HepG2 (cell line): ENCODE data around the gene IMMT. TPM values are rescaled to one million over a fixed set of nuclear protein-coding genes. Genes with fewer than 3 reads are reported as not detected.
A peak's percentile ranks its signal among the peaks of the same experiment; 100 is the strongest.

ENCODE experiments used
- ARNT2 ChIP-seq: sonication (generic); formaldehyde crosslinking; IDR thresholded peaks from 2 replicates; pipeline ENCODE4 v1.8.0; 2022; ENCODE audit warnings: mild to moderate bottlenecking, low read depth, missing genetic modification reagents, moderate library complexity
- DBP ChIP-seq: sonication (generic); formaldehyde crosslinking; IDR thresholded peaks from 2 replicates; pipeline ENCODE4 v1.4.0; 2020; ENCODE audit warnings: missing genetic modification reagents; ENCODE audit errors: not compliant biosample characterization
- EED ChIP-seq: sonication (generic); formaldehyde crosslinking; IDR thresholded peaks from 2 replicates; pipeline ENCODE4 v1.5.0; 2020; ENCODE audit warnings: mild to moderate bottlenecking, missing genetic modification reagents
- KDM4B ChIP-seq: sonication (generic); formaldehyde crosslinking; IDR thresholded peaks from 2 replicates; pipeline ENCODE4 v1.4.0; 2020; ENCODE audit warnings: missing genetic modification reagents
- NCOA2 ChIP-seq: sonication (generic); formaldehyde crosslinking; IDR thresholded peaks from 2 replicates; pipeline ENCODE4 v1.8.0; 2022; ENCODE audit warnings: inconsistent platforms
- NFYC ChIP-seq: IDR thresholded peaks from 2 replicates; pipeline ENCODE4 v1.6.1; 2016; ENCODE audit warnings: missing genetic modification reagents, missing compliant biosample characterization
- PHF5A ChIP-seq: IDR thresholded peaks from one replicate; pipeline ENCODE4 v1.6.1; 2018; ENCODE audit warnings: low read depth, missing genetic modification reagents; ENCODE audit not compliant: unreplicated experiment
- RBM39 ChIP-seq: fragments of 200-400 bp; formaldehyde crosslinking; IDR thresholded peaks from one replicate; pipeline ENCODE4 v1.6.1; 2018; ENCODE audit warnings: antibody characterized with exemption, mild to moderate bottlenecking, low read depth, low read length; ENCODE audit not compliant: poor library complexity, severe bottlenecking
- RXRA ChIP-seq: sonication (generic); formaldehyde crosslinking; IDR thresholded peaks from 2 replicates; pipeline ENCODE4 v1.5.1; 2020; ENCODE audit warnings: missing genetic modification reagents
- SIN3B ChIP-seq: fragments of 150-350 bp; IDR thresholded peaks from 2 replicates; pipeline ENCODE4 v1.6.1; 2014; ENCODE audit warnings: low read length
- SPEN ChIP-seq: sonication (generic); formaldehyde crosslinking; IDR thresholded peaks from 2 replicates; pipeline ENCODE4 v1.5.1; 2020; ENCODE audit warnings: low read depth, mild to moderate bottlenecking, missing genetic modification reagents
- THYN1 ChIP-seq: sonication (generic); formaldehyde crosslinking; IDR thresholded peaks from 2 replicates; pipeline ENCODE4 v1.8.1; 2023; ENCODE audit warnings: low read depth, mild to moderate bottlenecking, moderate library complexity, missing genetic modification reagents, borderline replicate concordance
- U2AF1 ChIP-seq: fragments of 200-400 bp; formaldehyde crosslinking; optimal IDR thresholded peaks from 2 replicates; pipeline ENCODE3; 2017; ENCODE audit warnings: mild to moderate bottlenecking, low read depth, low read length
- ZNF383 ChIP-seq: sonication (generic); formaldehyde crosslinking; IDR thresholded peaks from 2 replicates; pipeline ENCODE4 v1.4.0; 2020; ENCODE audit warnings: missing genetic modification reagents, mild to moderate bottlenecking, borderline replicate concordance
- ZNF660 ChIP-seq: sonication (generic); formaldehyde crosslinking; IDR thresholded peaks from 2 replicates; pipeline ENCODE4 v1.5.1; 2020; ENCODE audit warnings: mild to moderate bottlenecking, low read depth, missing genetic modification reagents, borderline replicate concordance
- ZNF710 ChIP-seq: sonication (generic); formaldehyde crosslinking; IDR thresholded peaks from 2 replicates; pipeline ENCODE4 v1.5.0; 2020; ENCODE audit warnings: mild to moderate bottlenecking, missing genetic modification reagents, borderline replicate concordance
- ZNF878 ChIP-seq: sonication (generic); formaldehyde crosslinking; IDR thresholded peaks from 2 replicates; pipeline ENCODE4 v1.8.1; 2023; ENCODE audit warnings: mild to moderate bottlenecking, missing genetic modification reagents, moderate library complexity
- polyA plus RNA-seq, 8 experiments: library from polyadenylated mRNA; depleted of rRNA in 3 of 8; stranded (reverse) in 7 of 8; unstranded in 1 of 8; fragments of >200 nt; fragmentation: Illumina TruSeq in 4 of 8; extraction: Trizol in 4 of 8; gene quantifications; 2 replicates each; pipeline versions ENCODE4 v1.2.1 to v1.2.3, GENCODE V29; 2011 to 2016; ENCODE audit warnings: low read depth in 4 of 8, missing spikeins in 1 of 8, mixed read lengths in 1 of 8; ENCODE audit not compliant: insufficient read depth in 1 of 8
- total RNA-seq, 5 experiments: library from RNA; depleted of rRNA; stranded (reverse); fragments of >200 nt; fragmentation: Illumina TruSeq; extraction: Trizol; gene quantifications; 2 replicates each; pipeline ENCODE4 v1.2.3, GENCODE V29; 2016; ENCODE audit warnings: low read depth in 1 of 5
- TF ChIP-seq, protein P1 (sequence below): sonication (generic); formaldehyde crosslinking; IDR thresholded peaks from 2 replicates; pipeline ENCODE4 v1.4.0; 2020; ENCODE audit warnings: mild to moderate bottlenecking, missing genetic modification reagents, borderline replicate concordance
- TF ChIP-seq, protein P2 (sequence below): sonication (generic); formaldehyde crosslinking; IDR thresholded peaks from 2 replicates; pipeline ENCODE4 v1.4.0; 2020; ENCODE audit warnings: missing genetic modification reagents

Gene IMMT
- total and polyA plus RNA-seq, 2 of the 13 experiments (the other 11 are each of a cell fraction or from before 2014, with no cell fraction given) = 63.5 to 119 TPM

DNA sequence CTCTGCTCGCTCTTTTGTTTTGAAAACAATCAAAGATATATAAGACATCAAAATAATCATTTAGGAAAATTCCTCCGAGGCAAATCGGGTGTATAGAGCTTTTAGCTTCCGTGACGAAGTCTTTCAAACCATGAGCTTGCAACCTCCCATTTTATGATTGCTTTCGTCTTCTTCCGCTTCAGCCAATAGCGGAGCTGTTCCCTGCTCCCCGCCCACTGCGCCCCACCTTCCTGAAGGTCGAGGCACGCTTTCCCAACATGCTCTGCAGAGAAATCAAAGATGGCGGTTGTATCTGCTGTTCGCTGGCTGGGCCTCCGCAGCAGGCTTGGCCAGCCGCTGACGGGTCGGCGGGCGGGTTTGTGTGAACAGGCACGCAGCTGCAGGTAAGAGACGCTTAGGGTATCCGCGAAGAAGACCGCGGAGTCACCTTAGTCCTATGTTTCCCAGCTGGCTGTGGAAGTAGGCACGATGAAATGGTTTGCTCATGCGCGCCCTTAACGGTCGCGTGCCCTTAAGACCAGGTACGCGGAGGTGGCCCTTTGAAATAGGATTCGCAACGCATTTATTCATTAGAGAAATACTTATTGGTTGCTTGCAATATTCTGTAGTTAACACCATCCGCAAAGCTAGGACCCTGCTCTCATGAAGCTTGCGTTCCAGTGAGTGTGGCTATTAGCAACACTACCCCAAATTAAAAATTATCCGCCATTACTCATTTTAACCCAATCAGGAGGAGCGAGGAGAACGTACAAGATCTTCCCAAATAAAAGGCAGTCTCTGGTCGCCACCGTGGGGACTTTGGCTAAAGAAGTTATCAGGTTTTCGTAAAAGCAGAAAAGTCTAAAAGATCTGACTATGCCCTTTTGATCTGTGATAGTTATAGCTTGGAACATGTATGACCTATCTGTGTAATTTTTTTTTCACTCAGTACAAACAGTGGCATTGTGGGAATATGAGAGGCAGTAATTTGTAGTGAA is 89.0 kb downstream of the IMMT start, which contains the start of gene PTCD3 (continued):
- TF ChIP-seq, protein P1, sequence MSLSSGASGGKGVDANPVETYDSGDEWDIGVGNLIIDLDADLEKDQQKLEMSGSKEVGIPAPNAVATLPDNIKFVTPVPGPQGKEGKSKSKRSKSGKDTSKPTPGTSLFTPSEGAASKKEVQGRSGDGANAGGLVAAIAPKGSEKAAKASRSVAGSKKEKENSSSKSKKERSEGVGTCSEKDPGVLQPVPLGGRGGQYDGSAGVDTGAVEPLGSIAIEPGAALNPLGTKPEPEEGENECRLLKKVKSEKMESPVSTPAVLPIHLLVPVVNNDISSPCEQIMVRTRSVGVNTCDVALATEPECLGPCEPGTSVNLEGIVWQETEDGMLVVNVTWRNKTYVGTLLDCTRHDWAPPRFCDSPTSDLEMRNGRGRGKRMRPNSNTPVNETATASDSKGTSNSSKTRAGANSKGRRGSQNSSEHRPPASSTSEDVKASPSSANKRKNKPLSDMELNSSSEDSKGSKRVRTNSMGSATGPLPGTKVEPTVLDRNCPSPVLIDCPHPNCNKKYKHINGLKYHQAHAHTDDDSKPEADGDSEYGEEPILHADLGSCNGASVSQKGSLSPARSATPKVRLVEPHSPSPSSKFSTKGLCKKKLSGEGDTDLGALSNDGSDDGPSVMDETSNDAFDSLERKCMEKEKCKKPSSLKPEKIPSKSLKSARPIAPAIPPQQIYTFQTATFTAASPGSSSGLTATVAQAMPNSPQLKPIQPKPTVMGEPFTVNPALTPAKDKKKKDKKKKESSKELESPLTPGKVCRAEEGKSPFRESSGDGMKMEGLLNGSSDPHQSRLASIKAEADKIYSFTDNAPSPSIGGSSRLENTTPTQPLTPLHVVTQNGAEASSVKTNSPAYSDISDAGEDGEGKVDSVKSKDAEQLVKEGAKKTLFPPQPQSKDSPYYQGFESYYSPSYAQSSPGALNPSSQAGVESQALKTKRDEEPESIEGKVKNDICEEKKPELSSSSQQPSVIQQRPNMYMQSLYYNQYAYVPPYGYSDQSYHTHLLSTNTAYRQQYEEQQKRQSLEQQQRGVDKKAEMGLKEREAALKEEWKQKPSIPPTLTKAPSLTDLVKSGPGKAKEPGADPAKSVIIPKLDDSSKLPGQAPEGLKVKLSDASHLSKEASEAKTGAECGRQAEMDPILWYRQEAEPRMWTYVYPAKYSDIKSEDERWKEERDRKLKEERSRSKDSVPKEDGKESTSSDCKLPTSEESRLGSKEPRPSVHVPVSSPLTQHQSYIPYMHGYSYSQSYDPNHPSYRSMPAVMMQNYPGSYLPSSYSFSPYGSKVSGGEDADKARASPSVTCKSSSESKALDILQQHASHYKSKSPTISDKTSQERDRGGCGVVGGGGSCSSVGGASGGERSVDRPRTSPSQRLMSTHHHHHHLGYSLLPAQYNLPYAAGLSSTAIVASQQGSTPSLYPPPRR (CRISPR knock-in tag) = peak; percentile 42; the same call in 1 of the 2 replicates
- TF ChIP-seq EED (CRISPR knock-in tag) (peak; percentile 92), THYN1 (CRISPR knock-in tag) (peak; percentile 7; the same call in 1 of the 2 replicates), ZNF878 (CRISPR knock-in tag) (no peak), SPEN (CRISPR knock-in tag) (peak; percentile 35), ZNF710 (no peak), PHF5A (peak; percentile 46), U2AF1 (peak; percentile 76), NCOA2 (CRISPR knock-in tag) (peak; percentile 1; the same call in 1 of the 2 replicates), SIN3B (peak; percentile 79), DBP (CRISPR knock-in tag) (no peak), ARNT2 (CRISPR knock-in tag) (peak; percentile 90; the same call in 1 of the 2 replicates), NFYC (CRISPR knock-in tag) (peak; percentile 88), ZNF383 (CRISPR knock-in tag) (peak; percentile 92), RXRA (CRISPR knock-in tag) (peak; percentile 82; the same call in 1 of the 2 replicates), RBM39 (peak; percentile 69), ZNF660 (CRISPR knock-in tag) (peak; percentile 33; the same call in 1 of the 2 replicates), KDM4B (CRISPR knock-in tag) (0 out of 2 replicates have a peak, but pooled peaks have one; percentile 60)
- TF ChIP-seq, protein P2, sequence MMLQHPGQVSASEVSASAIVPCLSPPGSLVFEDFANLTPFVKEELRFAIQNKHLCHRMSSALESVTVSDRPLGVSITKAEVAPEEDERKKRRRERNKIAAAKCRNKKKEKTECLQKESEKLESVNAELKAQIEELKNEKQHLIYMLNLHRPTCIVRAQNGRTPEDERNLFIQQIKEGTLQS (CRISPR knock-in tag) = peak; percentile 64; the same call in 1 of the 2 replicates
